H1 (cell line): ENCODE measurements around the gene RPS3. TPM values are rescaled to one million over a fixed set of nuclear protein-coding genes. Genes with fewer than 3 reads are reported as not detected.

ENCODE experiments used
- ATF3 ChIP-seq: IDR thresholded peaks from 2 replicates; pipeline ENCODE4 v1.6.1; 2011; ENCODE audit warnings: low read depth, mild to moderate bottlenecking, low read length; ENCODE audit not compliant: insufficient read depth
- CEBPB ChIP-seq: IDR thresholded peaks from 2 replicates; pipeline ENCODE4 v1.6.1; 2012; ENCODE audit warnings: low read depth, low read length
- SIN3A ChIP-seq, 2 experiments: IDR thresholded peaks in 1 of 2; conservative IDR thresholded peaks in 1 of 2; 2 replicates each; pipeline ENCODE4 v1.6.1; 2011 to 2012; ENCODE audit warnings: low read length in 2 of 2, improper control_type of control experiment in 1 of 2, low read depth in 1 of 2, mild to moderate bottlenecking in 1 of 2
- SP2 ChIP-seq: IDR thresholded peaks from 2 replicates; pipeline ENCODE4 v1.6.1; 2012; ENCODE audit warnings: mild to moderate bottlenecking, low read length, inconsistent platforms
- polyA plus RNA-seq, 7 experiments: library from polyadenylated mRNA; depleted of rRNA in 3 of 7; stranded (reverse) in 5 of 7; unstranded in 2 of 7; fragments of >200 nt in 5 of 7; fragments of 200-250 nt in 2 of 7; gene quantifications; 1 replicate in 5 of 7; 2 replicates in 1 of 7; 4 replicates in 1 of 7; pipeline versions ENCODE4 v1.2.1 to v1.2.3, GENCODE V29; 2011 to 2013; ENCODE audit warnings: missing spikeins in 2 of 7, mixed read lengths in 2 of 7
- total RNA-seq: library from RNA; stranded (reverse); fragmentation: NEBNext Ultra II Directional; extraction: Animal tissue kit (Norgen Biotek cat#: 25700); gene quantifications from 2 replicates; pipeline ENCODE4 v1.2.1, GENCODE V29; 2021
- TF ChIP-seq, protein P1 (sequence below): IDR thresholded peaks from 2 replicates; pipeline ENCODE4 v1.6.1; 2012; ENCODE audit warnings: inconsistent platforms

The RPS3 gene
- total and polyA plus RNA-seq, 2 of the 8 experiments (the other 6 are each of a cell fraction or from before 2014, with no cell fraction given): 3,813 to 4,194 TPM

DNA sequence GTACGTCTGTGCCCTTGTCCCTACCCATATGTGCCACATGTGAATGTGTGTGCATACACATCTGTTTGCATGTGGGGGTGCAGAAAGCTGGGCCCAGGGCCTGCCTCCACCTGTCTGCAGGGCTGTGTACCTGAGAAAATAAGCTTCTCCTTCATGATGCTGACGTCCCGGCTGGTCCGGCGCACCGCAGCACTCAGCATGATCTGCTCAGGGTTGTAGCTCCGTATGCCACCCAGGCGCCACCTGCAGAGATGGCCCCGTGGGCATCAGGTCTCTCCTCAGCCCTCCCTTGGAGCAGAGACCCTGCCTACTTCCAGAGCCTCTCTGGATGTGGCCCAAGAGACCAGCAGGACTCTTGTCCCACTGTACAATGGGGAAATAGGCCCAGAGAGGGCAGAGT is 37.5 kb downstream of the RPS3 start (continued):
- no peak for TF ChIP-seq ATF3
- no peak for TF ChIP-seq SIN3A (conservative IDR thresholded peaks at IDR 0.05 in 1 of 2, IDR thresholded peaks at IDR 0.05 in 1 of 2; ENCODE audit: low read depth in 1 of 2, low read length in 2 of 2)
- TF ChIP-seq SP2: no peak
- TF ChIP-seq, protein P1, sequence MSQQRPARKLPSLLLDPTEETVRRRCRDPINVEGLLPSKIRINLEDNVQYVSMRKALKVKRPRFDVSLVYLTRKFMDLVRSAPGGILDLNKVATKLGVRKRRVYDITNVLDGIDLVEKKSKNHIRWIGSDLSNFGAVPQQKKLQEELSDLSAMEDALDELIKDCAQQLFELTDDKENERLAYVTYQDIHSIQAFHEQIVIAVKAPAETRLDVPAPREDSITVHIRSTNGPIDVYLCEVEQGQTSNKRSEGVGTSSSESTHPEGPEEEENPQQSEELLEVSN: no peak
- TF ChIP-seq CEBPB: no peak
